HG03025 (cell line): ENCODE results near the gene ANGEL2.

ENCODE experiments used
- ATAC-seq: cut with Tn5 transposase; IDR thresholded peaks from one replicate; pipeline ENCODE4 v1.9.1; 2021; ENCODE audit warnings: mild to moderate bottlenecking, moderate library complexity; ENCODE audit not compliant: unreplicated experiment, low FRiP score

Gene ANGEL2

GRCh38 chr1:212954514-212954913 is 61.2 kb downstream of the ANGEL2 start:
- no peak for ATAC-seq

GRCh38 chr1:212953321-212953720 is 62.3 kb downstream of the ANGEL2 start:
- ATAC-seq, result no peak

GRCh38 chr1:212952641-212952976 is 63.1 kb downstream of the ANGEL2 start:
- ATAC-seq, result no peak

DNA sequence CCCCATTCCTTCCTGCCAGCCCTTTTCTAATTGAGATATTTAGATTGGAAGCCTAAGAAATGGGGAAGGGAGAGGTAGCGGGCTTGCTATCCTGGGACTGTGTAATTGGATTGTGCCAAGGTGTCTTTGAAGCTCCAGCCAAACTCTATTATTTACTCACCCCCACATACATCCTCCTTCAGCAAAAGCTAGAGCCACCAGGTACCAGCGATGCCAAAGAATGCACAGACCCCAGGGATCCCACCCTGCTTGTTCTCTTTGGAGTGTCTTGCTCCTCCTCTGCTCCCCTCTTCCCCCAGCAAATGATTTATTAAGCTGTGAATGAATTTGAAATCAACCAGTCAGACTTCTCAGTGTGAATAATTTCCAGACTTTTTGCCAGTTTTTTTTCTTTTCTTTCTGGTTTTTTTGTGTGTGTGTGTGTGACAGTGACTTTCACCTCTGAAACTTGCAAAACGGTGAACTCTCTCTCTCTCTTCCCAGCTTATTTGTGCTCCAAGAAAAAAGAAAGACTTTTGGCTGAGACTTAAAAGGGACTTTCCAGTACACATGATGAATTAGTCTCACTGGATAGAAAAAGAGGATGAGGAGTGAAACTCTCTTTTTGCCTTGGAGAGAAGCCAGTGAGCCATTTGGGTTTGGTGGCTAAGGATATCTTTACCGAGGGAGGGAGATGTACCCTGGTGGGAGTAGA is 63.6 kb downstream of the ANGEL2 start:
- ATAC-seq, result no peak

- no peak for ATAC-seq
Measured at GRCh38 chr1:212951126-212951946, 64.3 kb downstream of the ANGEL2 start.

GRCh38 chr1:212950243-212951125 is 65.2 kb downstream of the ANGEL2 start, which contains the start of gene VASH2:
VASH2 (plus strand) TSS chr1:212950541; CDS start chr1:212951543, 1,002 bp downstream.
- peak; percentile 93 for ATAC-seq

DNA sequence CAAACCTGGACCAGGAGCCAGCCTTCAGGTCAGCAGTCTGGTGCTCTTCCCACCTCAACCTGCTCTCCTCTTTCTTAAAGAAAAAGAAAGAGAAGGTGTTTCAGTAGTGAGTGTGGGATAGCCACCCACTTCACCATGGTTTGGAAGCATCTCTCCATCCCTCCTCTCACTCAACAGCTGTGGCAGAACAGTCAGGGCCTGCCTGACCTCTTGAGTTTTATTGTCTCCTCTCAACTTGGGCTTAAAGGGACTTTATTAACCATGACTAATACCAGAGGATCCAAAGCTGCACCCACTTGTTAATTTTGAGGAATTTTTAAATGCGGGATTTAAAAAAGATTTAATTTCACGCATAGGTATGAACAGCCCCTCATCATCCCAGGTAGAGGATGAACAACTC is 65.9 kb downstream of the ANGEL2 start:
- ATAC-seq, result no peak

DNA sequence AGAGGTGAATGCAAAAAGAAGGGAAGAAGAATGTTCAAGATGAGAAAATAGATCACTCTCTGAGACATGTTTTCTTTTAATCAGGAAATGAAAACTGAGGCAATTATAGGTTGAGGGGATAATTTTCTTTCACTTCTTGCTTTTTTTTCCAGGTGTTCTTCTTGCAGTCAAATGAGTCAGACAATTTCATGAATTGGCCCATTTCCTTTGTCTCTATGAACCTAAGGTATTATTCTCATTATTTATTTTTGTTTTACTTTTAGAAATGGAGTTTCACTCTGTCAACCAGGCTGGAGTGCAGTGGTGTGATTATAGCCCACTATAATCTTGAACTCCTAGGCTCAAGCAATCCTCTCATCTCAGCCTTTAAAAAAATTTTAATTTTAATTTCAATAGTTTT is 68.8 kb downstream of the ANGEL2 start:
- ATAC-seq, result no peak

DNA sequence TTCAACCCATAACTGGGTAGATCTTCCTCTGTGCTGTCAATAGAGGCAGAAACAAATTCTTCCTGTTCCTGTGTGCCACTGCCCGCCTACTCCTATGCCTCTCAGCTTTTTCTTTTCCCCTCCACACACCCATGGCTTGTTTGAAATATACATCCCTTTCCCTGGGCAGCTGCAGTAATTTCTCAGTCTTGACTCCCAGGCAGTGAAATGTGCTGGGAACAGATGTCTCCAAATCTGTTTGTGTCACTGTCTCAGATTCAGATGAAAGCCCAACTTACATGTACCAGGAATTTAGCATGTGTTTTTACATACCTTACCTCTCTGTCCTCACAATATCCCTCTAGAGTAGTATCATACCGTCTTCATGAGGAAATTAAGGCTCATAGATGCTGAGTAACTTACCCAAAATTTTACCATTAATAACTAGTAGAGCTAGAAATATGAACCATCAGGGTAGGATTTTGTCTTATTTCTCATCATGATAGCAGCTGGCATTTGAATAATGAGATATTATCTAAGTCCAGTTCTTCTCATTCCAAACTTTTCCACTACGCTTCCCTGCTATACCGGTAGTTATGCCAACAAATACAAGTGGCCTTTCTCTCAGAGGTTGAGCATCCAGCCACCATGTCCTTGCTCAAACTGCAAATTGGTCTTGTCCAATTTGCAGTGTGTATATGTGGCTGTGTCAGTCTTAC is 70.1 kb downstream of the ANGEL2 start:
- ATAC-seq, result no peak

DNA sequence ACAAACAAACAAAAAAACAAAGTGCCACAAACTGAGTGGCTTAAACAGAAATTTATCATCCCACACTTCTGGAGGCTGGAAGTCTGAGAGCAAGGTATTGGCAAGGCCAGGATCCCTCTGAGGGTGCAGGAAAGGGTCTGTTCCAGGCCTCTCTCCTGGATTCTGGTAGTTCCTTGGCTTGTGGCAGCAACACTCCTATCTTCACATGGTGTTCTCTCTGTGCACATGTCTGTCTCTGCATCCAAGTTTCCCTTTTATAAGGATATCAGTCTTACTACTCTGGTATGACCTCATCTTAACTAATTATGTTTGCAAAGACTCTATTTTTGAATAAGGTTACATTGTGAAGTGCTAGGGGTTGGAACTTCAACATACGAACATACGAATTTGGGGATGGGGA is 70.6 kb downstream of the ANGEL2 start:
- ATAC-seq, result no peak

DNA sequence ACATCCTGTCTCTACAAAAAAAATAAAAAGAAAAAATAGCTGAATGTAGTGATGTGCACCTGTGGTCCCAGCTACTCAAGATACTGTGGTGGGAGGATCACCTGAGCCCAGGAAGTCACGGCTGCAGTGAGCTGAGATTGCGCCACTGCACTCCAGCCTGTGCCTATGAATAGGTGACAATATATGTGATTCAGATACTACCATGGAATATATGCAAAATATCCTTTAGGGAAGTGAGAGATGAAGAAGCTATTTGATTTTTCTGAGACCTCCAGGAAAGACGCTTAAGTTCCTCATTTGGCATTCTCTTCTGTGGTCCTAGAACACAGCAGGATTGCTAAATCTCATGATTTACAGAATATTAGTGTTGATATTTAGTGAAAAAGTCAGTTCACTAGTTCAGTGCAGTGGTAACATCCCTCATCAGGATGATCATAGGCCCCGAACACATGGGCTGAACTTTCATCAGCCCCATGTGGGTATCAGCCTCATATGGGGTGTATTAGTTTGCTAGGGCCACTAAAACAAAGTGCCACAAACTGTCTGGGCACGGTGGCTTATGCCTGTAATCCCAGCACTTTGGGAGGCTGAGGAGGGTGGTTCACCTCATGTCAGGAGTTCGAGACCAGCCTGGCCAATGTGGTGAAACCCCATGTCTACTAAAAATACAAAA is 71.3 kb downstream of the ANGEL2 start:
- no peak for ATAC-seq

DNA sequence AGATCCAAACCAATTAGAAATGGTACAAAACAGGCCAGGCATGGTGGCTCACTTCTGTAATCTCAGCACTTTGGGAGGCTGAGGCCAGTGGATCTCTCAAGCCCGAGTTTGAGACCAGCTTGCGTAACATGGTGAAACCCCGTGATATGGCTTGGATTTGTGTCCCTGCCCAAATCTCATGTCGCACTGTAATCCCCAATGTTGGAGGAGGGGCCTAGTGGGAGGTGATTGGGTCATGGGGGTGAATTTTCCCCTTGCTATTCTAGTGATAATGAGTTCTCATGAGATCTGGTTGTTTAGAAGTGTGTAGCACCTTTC is 72.3 kb downstream of the ANGEL2 start:
- ATAC-seq, result no peak

- ATAC-seq, result no peak
Measured at GRCh38 chr1:212942679-212943392, 72.8 kb downstream of the ANGEL2 start.
